Measurements from ENCODE around the gene SEC14L5.
"Not testable (repeated sequence)": the region's sequence is repeated elsewhere in the genome, so short reads cannot be mapped to it uniquely, and the experiment has no call there.

DNA sequence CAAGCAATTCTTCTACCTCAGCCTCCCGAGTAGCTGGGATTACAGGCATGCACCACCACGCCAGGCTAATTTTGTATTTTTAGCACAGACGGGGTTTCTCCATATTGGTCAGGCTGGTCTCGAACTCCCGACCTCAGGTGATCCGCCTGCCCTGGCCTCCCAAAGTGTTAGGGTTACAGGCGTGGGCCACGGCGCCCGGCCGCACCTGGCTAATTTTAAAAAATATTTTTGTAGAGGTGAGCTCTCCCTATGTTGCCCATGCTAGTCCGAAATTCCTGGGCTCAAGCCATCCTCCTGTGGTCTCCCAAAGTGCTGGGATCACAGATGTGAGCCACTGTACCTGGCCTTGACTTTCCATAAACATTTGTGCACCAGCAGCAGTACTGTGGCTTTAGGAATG lies 10.1 kb downstream of the SEC14L5 start:
- TF ChIP-seq, protein P1, sequence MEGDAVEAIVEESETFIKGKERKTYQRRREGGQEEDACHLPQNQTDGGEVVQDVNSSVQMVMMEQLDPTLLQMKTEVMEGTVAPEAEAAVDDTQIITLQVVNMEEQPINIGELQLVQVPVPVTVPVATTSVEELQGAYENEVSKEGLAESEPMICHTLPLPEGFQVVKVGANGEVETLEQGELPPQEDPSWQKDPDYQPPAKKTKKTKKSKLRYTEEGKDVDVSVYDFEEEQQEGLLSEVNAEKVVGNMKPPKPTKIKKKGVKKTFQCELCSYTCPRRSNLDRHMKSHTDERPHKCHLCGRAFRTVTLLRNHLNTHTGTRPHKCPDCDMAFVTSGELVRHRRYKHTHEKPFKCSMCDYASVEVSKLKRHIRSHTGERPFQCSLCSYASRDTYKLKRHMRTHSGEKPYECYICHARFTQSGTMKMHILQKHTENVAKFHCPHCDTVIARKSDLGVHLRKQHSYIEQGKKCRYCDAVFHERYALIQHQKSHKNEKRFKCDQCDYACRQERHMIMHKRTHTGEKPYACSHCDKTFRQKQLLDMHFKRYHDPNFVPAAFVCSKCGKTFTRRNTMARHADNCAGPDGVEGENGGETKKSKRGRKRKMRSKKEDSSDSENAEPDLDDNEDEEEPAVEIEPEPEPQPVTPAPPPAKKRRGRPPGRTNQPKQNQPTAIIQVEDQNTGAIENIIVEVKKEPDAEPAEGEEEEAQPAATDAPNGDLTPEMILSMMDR (IDR thresholded peaks at IDR 0.05; ENCODE audit: extremely low read depth in 1 of 2, insufficient read depth in 1 of 2, low read depth in 1 of 2, low read length in 2 of 2) = not testable (repeated sequence)
- TF ChIP-seq, protein P2, sequence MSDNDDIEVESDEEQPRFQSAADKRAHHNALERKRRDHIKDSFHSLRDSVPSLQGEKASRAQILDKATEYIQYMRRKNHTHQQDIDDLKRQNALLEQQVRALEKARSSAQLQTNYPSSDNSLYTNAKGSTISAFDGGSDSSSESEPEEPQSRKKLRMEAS (IDR thresholded peaks at IDR 0.05; ENCODE audit: insufficient read depth, insufficient read length) = not testable (repeated sequence)
- TF ChIP-seq POLR2A (IDR thresholded peaks at IDR 0.05; ENCODE audit: low read depth, low read length); JUN (IDR thresholded peaks at IDR 0.05; ENCODE audit: borderline replicate concordance, insufficient read depth, insufficient read length, low read depth); POLR2AphosphoS5 (IDR thresholded peaks at IDR 0.05; ENCODE audit: insufficient read depth, low read depth, low read length); EZH2 (IDR thresholded peaks at IDR 0.05; ENCODE audit: borderline replicate concordance, low read depth, low read length, severe bottlenecking); MYC (IDR thresholded peaks at IDR 0.05; ENCODE audit: low read depth, low read length); FOS (IDR thresholded peaks at IDR 0.05; ENCODE audit: borderline replicate concordance, insufficient read depth, low read length); GATA2 (IDR thresholded peaks at IDR 0.05; ENCODE audit: insufficient read depth, insufficient read length, low read depth, low read length): not testable (repeated sequence)

All from endothelial cell of umbilical vein (primary cell).